Gastroesophageal sphincter (tissue), 3 donors: Measurements from ENCODE around the gene TJP3.

Experiments used
- EP300 ChIP-seq: sonication (generic); formaldehyde crosslinking; IDR thresholded peaks from one replicate; pipeline ENCODE4 v1.6.1; 2017; ENCODE audit warnings: antibody characterized with exemption, mild to moderate bottlenecking
- POLR2A ChIP-seq, 2 donors: fragments of 450-650 bp; IDR thresholded peaks; one replicate each; pipeline ENCODE4 v1.6.1; 2017; ENCODE audit warnings: antibody characterized with exemption in 2 of 2, mild to moderate bottlenecking in 2 of 2, moderate library complexity in 1 of 2
- POLR2AphosphoS5 ChIP-seq: sonication (generic); formaldehyde crosslinking; IDR thresholded peaks from one replicate; pipeline ENCODE4 v1.6.1; 2017; ENCODE audit warnings: antibody characterized with exemption
- TF ChIP-seq, protein P1 (sequence below), 4 experiments: fragments of 200-600 bp in 2 of 4; fragments of 450-650 bp in 2 of 4; sonication (generic) in 1 of 4; IDR thresholded peaks; one replicate each; pipeline ENCODE4 v1.5.1; 2017 to 2019; ENCODE audit warnings: antibody characterized with exemption in 4 of 4, mild to moderate bottlenecking in 2 of 4, moderate library complexity in 2 of 4

DNA sequence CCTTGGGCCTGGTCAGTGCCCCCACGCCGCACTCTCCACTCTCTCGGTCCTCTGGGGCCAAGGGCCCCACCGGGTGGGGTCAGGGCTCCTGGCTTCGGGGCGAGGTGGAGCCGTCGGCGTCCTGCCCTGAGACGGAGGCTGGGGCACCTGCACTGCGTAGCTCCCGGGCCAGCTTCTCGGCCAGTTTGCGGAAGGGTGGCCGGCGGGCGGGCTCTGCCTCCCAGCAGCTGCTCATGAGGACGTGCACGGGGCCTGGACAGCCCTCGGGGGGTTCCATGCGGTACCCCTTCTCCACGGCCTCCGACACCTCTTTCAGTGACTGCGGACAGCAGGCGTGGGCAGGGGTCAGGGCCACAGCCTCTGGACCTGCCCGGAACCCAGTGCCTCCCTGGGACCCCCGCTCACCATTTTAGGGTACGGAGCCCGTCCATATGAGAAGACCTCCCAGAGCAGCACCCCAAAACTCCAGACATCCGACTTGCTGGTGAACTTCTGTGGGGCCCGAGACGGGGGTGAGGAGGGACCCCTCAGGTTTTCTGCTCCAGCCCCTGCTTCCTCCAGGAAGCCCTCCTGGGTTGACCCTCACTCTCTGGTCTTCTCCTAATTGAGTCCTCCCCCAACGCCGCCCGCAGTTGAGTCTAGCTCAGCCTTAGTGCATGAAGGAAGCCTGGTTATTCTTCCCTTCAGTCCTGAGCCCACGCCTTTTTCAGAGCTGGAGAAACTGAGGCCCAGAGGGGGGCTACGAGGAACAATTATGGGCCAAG lies 70.1 kb downstream of the TJP3 start:
- TF ChIP-seq, protein P1, sequence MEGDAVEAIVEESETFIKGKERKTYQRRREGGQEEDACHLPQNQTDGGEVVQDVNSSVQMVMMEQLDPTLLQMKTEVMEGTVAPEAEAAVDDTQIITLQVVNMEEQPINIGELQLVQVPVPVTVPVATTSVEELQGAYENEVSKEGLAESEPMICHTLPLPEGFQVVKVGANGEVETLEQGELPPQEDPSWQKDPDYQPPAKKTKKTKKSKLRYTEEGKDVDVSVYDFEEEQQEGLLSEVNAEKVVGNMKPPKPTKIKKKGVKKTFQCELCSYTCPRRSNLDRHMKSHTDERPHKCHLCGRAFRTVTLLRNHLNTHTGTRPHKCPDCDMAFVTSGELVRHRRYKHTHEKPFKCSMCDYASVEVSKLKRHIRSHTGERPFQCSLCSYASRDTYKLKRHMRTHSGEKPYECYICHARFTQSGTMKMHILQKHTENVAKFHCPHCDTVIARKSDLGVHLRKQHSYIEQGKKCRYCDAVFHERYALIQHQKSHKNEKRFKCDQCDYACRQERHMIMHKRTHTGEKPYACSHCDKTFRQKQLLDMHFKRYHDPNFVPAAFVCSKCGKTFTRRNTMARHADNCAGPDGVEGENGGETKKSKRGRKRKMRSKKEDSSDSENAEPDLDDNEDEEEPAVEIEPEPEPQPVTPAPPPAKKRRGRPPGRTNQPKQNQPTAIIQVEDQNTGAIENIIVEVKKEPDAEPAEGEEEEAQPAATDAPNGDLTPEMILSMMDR (IDR thresholded peaks at IDR 0.05), result no peak
- TF ChIP-seq POLR2AphosphoS5, result no peak
- no peak for TF ChIP-seq EP300
- no peak for TF ChIP-seq POLR2A (IDR thresholded peaks at IDR 0.05)
